Umbilical cord (tissue), 2 donors: ENCODE data around the gene IL20RB. TPM values are rescaled to one million over a fixed set of nuclear protein-coding genes. Genes with fewer than 3 reads are reported as not detected.

Experiments used
- DNase-seq: peaks from one replicate; pipeline ENCODE4 v3.0.0-alpha.2; 2015; ENCODE audit warnings: low spot score
- total RNA-seq: library from RNA; depleted of rRNA; stranded (reverse); fragments of >200 nt; gene quantifications from one replicate; pipeline ENCODE4 v1.2.3, GENCODE V29; 2014; ENCODE audit warnings: low replicate concordance; ENCODE audit not compliant: insufficient read depth

Gene IL20RB
- total RNA-seq, 1 donor from 2014 or later, result 2.9 TPM

DNA sequence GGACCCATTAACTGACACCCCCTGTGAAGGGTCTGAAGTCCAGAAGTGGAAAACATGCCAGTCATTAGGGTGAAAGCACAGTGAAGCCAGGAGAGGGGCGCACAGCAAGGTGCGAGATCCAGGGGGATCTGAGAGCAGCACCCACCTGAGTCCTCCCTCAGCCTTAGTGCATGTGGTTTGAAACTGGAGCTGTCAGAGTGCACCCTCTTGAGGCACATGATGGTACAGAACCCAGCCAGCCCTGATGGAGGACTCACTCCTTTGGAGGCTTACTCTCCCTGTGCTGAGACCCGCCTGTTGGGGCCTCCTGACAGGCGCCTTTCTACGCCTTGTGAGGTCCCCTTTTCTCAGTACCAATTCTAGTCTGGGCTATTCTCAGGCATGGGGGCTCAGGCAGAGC is 77.8 kb downstream of the IL20RB start:
- no peak for DNase-seq

- no peak for DNase-seq
These were observed 81.8 kb downstream of the IL20RB start for GRCh38 chr3:137039570-137039969.

- no peak for DNase-seq
These were observed 83.5 kb downstream of the IL20RB start for GRCh38 chr3:137041251-137041650.

DNA sequence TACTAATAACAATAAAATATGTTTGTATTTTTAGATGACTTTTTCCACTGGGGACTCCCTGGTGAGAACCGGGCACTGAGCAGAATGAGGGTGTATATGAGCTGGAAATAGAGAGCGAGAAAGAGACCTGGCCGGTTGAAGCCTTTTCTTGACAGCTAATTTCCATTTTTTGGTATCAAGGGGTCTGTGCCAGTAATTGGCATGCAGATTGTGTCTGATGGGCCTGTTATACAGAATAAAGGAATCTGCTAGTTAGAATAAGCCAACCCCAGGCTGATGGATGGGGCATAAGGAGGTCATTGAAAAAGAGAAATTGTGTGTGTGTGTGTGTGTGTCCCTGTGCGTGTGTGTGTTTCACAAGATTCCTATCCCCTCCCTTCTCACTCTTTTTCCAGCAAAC is 83.9 kb downstream of the IL20RB start:
- DNase-seq, result no peak

- no peak for DNase-seq
These were observed 89.0 kb downstream of the IL20RB start for GRCh38 chr3:137046747-137047146.

DNA sequence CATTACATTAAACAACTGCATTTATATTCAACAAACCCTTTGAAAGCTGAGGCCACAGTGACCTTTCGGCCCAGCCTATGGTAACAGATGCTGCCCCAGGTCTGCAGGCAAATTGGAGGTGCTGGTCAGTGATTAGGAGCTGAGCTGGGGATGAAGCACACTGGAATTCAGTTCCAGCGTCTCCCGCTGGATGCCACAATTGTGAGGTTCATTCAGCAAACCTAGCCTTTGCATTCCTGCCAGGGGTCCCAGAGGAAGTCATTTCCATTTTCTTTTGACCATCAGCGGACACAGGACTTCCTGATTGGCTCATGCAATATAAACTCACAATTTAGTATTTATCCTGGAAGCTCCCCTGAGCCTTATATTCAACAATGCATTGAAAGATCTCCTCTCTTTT is 89.5 kb downstream of the IL20RB start:
- no peak for DNase-seq

GRCh38 chr3:137050281-137050680 is 92.5 kb downstream of the IL20RB start:
- no peak for DNase-seq

DNA sequence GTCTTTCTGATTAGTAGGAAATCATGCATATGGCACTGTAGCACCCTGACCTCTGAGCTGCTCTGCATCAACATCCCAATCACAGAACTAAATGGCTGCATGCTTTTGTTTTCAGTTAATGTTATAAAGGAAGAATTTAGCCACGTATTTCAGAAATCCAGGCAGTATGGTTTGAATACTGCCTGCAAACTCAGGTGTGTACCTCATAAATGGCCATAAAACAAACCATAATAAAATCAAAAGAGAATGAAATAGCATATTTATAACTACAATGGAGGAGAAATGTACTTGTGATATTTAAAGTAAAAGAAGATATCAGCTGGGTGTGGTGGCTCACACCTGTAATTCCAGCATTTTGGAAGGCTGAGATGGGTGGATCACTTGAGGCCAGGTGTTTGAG is 94.5 kb downstream of the IL20RB start:
- DNase-seq, result no peak

Other genes starting within 250 kb of the IL20RB start
- gene STAG1, start 205.6 kb upstream of the IL20RB start, total RNA-seq, result 88.4 TPM
- gene SLC35G2, start 138.9 kb upstream of the IL20RB start, total RNA-seq, result 20.9 TPM
- 89.6 TPM for gene NCK1, start 95.8 kb upstream of the IL20RB start, total RNA-seq